ENCODE measurements around the gene COQ3. TPM values are rescaled to one million over a fixed set of nuclear protein-coding genes. Genes with fewer than 3 reads are reported as not detected.
"Not testable (repeated sequence)": the region's sequence is repeated elsewhere in the genome, so short reads cannot be mapped to it uniquely, and the experiment has no call there.

Gene COQ3
- total RNA-seq, 1 donor from 2014 or later = 7.5 TPM

GRCh38 chr6:99341862-99342455 lies 52.0 kb downstream of the COQ3 start:
- Mint-ChIP-seq H3K4me3 (no peak overlapping the region), H3K9me3 (no peaks in the 10 kb centered on the region), H3K27ac (no peak overlapping the region), H3K36me3 (no peaks in the 10 kb centered on the region), H3K27me3 (no peaks in the 10 kb centered on the region), H3K4me1 (ENCODE audit: unreplicated experiment) (peaks cover 12% of the 10 kb centered on the region)
- DNase-seq (ENCODE audit: extremely low spot score, unreplicated experiment) = no peak
- no peak for TF ChIP-seq CTCF (conservative IDR thresholded peaks at IDR 0.05)

- Mint-ChIP-seq H3K9me3 (no peaks in the 10 kb centered on the region), H3K4me3 (no peak overlapping the region), H3K4me1 (ENCODE audit: unreplicated experiment) (peaks cover 7% of the 10 kb centered on the region), H3K36me3 (no peaks in the 10 kb centered on the region), H3K27me3 (no peaks in the 10 kb centered on the region), H3K27ac (no peak overlapping the region)
- no peak for DNase-seq (ENCODE audit: extremely low spot score, unreplicated experiment)
- no peak for TF ChIP-seq CTCF (conservative IDR thresholded peaks at IDR 0.05)
Observed at GRCh38 chr6:99338188-99338587, 55.8 kb downstream of the COQ3 start.

- not testable (repeated sequence) for H3K9me3 Mint-ChIP-seq; DNase-seq (ENCODE audit: extremely low spot score, unreplicated experiment); H3K27me3 Mint-ChIP-seq; H3K36me3 Mint-ChIP-seq; H3K4me3 Mint-ChIP-seq; H3K27ac Mint-ChIP-seq; H3K4me1 Mint-ChIP-seq (ENCODE audit: unreplicated experiment)
Observed at GRCh38 chr6:99335298-99335697, 58.7 kb downstream of the COQ3 start.

GRCh38 chr6:99334526-99335127 lies 59.4 kb downstream of the COQ3 start:
- no peaks in the 10 kb centered on the region for H3K9me3 Mint-ChIP-seq
- H3K36me3 Mint-ChIP-seq = no peaks in the 10 kb centered on the region
- no peaks in the 10 kb centered on the region for H3K27me3 Mint-ChIP-seq
- TF ChIP-seq CTCF (conservative IDR thresholded peaks at IDR 0.05) = peak; percentile 70
- peaks cover 13% of the 10 kb centered on the region for H3K4me1 Mint-ChIP-seq (ENCODE audit: unreplicated experiment)
- no peak overlapping the region for H3K4me3 Mint-ChIP-seq
- H3K27ac Mint-ChIP-seq = no peak overlapping the region
- DNase-seq (ENCODE audit: extremely low spot score, unreplicated experiment) = no peak

GRCh38 chr6:99333068-99333467 lies 60.9 kb downstream of the COQ3 start:
- H3K4me3 Mint-ChIP-seq = no peak overlapping the region
- peaks cover 13% of the 10 kb centered on the region for H3K4me1 Mint-ChIP-seq (ENCODE audit: unreplicated experiment)
- DNase-seq (ENCODE audit: extremely low spot score, unreplicated experiment) = no peak
- no peaks in the 10 kb centered on the region for H3K9me3 Mint-ChIP-seq
- H3K27ac Mint-ChIP-seq = no peak overlapping the region
- no peaks in the 10 kb centered on the region for H3K27me3 Mint-ChIP-seq
- no peak for TF ChIP-seq CTCF (conservative IDR thresholded peaks at IDR 0.05)
- H3K36me3 Mint-ChIP-seq = no peaks in the 10 kb centered on the region

GRCh38 chr6:99331531-99331930 lies 62.5 kb downstream of the COQ3 start:
- Mint-ChIP-seq H3K4me3 (no peak overlapping the region), H3K9me3 (no peaks in the 10 kb centered on the region), H3K36me3 (no peaks in the 10 kb centered on the region), H3K27me3 (no peaks in the 10 kb centered on the region), H3K27ac (no peak overlapping the region), H3K4me1 (ENCODE audit: unreplicated experiment) (peaks cover 5% of the 10 kb centered on the region)
- DNase-seq (ENCODE audit: extremely low spot score, unreplicated experiment) = no peak
- no peak for TF ChIP-seq CTCF (conservative IDR thresholded peaks at IDR 0.05)

All from type B pancreatic cell (in vitro differentiated cells).